HepG2 (cell line): ENCODE measurements around the gene MAP4K3. TPM values are rescaled to one million over a fixed set of nuclear protein-coding genes. Genes with fewer than 3 reads are reported as not detected.
A peak's percentile ranks its signal among the peaks of the same experiment; 100 is the strongest.

Experiments
- ATAC-seq: fragments of 200-7000 bp; cut with Tn5 transposase; 3 replicates; pipeline ENCODE4 v1.9.1; 2020; ENCODE audit warnings: mild to moderate bottlenecking, moderate library complexity
- BruUV-seq: library from RNA; stranded (reverse); fragments of 400-500 nt; replicated peaks from 2 replicates; lab custom pipeline; 2021; lab: Mats Ljungman, UMichigan
- CTCF ChIA-PET: fragments of 300-600 bp; formaldehyde crosslinking; extraction: SDS; loops from one replicate; lab custom pipeline; 2021; ENCODE audit warnings: low total read pairs, inconsistent platforms, low intra/inter-chr PET ratio; lab: Yijun Ruan, JAX
- POLR2A ChIA-PET: fragments of 350-600 bp; sonication (Branson Sonifier 250); formaldehyde crosslinking; loops from one replicate; lab custom pipeline; 2020; ENCODE audit warnings: antibody characterized with exemption, inconsistent platforms; lab: Yijun Ruan, JAX
- DNase-seq: peaks from one replicate; pipeline ENCODE4 v3.0.0-alpha.2; 2015; ENCODE audit warnings: low spot score
- FAIRE-seq: peaks from 3 replicates; lab custom pipeline; 2011; peaks lifted over from hg19 to GRCh38; lab: Jason Lieb, UNC
- H2AFZ ChIP-seq: one replicate; pipeline ENCODE4 v1.6.1; 2011; ENCODE audit warnings: low read length, inconsistent platforms
- H3K27ac ChIP-seq: fragments of 300-600 bp; 3 replicates; pipeline ENCODE4 v1.8.0; 2011; ENCODE audit warnings: mixed run types, mild to moderate bottlenecking, mixed read lengths, low read length, inconsistent platforms; ENCODE audit not compliant: insufficient read depth; ENCODE audit errors: extremely low read length
- H3K27me3 ChIP-seq, 2 experiments: fragments of 200-600 bp in 1 of 2; 2 replicates in 1 of 2; 3 replicates in 1 of 2; pipeline versions ENCODE4 v1.6.0 to v1.8.0; 2011; ENCODE audit warnings: low read length in 2 of 2, mild to moderate bottlenecking in 2 of 2, moderate library complexity in 2 of 2, inconsistent platforms in 1 of 2; ENCODE audit not compliant: insufficient read depth in 2 of 2, control insufficient read depth in 1 of 2
- H3K36me3 ChIP-seq, 2 experiments: fragments of 200-600 bp in 1 of 2; replicated peaks in 1 of 2; 2 replicates in 1 of 2; 3 replicates in 1 of 2; pipeline versions ENCODE4 v1.5.1 to v1.8.0; 2011; ENCODE audit warnings: low read length in 2 of 2, inconsistent platforms in 1 of 2; ENCODE audit not compliant: insufficient read depth in 2 of 2, control insufficient read depth in 1 of 2
- H3K4me1 ChIP-seq: 2 replicates; pipeline ENCODE4 v1.5.1; 2012; ENCODE audit warnings: low read length, inconsistent platforms; ENCODE audit not compliant: insufficient read depth
- H3K4me2 ChIP-seq: 2 replicates; pipeline ENCODE4 v1.6.0; 2011; ENCODE audit warnings: low read depth, low read length, inconsistent platforms
- H3K4me3 ChIP-seq, 3 experiments: fragments of 200-600 bp in 1 of 3; sonication (generic), shearing (Covaris generic) in 1 of 3; replicated peaks in 1 of 3; 2 replicates each; pipeline ENCODE4 v1.5.1; 2011 to 2016; ENCODE audit warnings: low read length in 3 of 3, inconsistent platforms in 2 of 3, low read depth in 2 of 3, mild to moderate bottlenecking in 2 of 3, control low read depth in 1 of 3, mixed read lengths in 1 of 3; ENCODE audit not compliant: insufficient read depth in 1 of 3
- H3K79me2 ChIP-seq: one replicate; pipeline ENCODE4 v1.6.1; 2011; ENCODE audit warnings: low read length, inconsistent platforms; ENCODE audit not compliant: insufficient read depth
- H3K9ac ChIP-seq: 2 replicates; pipeline ENCODE4 v1.6.0; 2011; ENCODE audit warnings: mild to moderate bottlenecking, low read depth, low read length, inconsistent platforms; ENCODE audit not compliant: insufficient read depth
- H3K9me3 ChIP-seq: 2 replicates; pipeline ENCODE4 v1.5.1; 2012; ENCODE audit warnings: mild to moderate bottlenecking, low read length
- H4K20me1 ChIP-seq: 2 replicates; pipeline ENCODE4 v1.6.0; 2011; ENCODE audit warnings: inconsistent platforms, mild to moderate bottlenecking, low read length, moderate library complexity; ENCODE audit not compliant: insufficient read depth
- CBX1 ChIP-seq: IDR thresholded peaks from one replicate; pipeline ENCODE4 v1.6.1; 2016; ENCODE audit warnings: antibody characterized with exemption, low read depth
- FOSL2 ChIP-seq: sonication (generic); formaldehyde crosslinking; IDR thresholded peaks from 2 replicates; pipeline ENCODE4 v1.4.0; 2020; ENCODE audit warnings: missing genetic modification reagents
- HMG20A ChIP-seq: IDR thresholded peaks from 2 replicates; pipeline ENCODE4 v1.6.1; 2016; ENCODE audit warnings: borderline replicate concordance
- HMGA1 ChIP-seq: sonication (generic); formaldehyde crosslinking; conservative IDR thresholded peaks from 2 replicates; pipeline ENCODE4 v1.4.0; 2020; ENCODE audit warnings: missing genetic modification reagents
- KDM4B ChIP-seq: sonication (generic); formaldehyde crosslinking; IDR thresholded peaks from 2 replicates; pipeline ENCODE4 v1.4.0; 2020; ENCODE audit warnings: missing genetic modification reagents
- MEF2D ChIP-seq: sonication (generic); formaldehyde crosslinking; IDR thresholded peaks from 2 replicates; pipeline ENCODE4 v1.5.1; 2020; ENCODE audit warnings: mild to moderate bottlenecking, missing genetic modification reagents
- PHF20 ChIP-seq: sonication (generic); formaldehyde crosslinking; IDR thresholded peaks from 2 replicates; pipeline ENCODE4 v1.5.0; 2020; ENCODE audit warnings: mild to moderate bottlenecking, missing genetic modification reagents
- RERE ChIP-seq: IDR thresholded peaks from 2 replicates; pipeline ENCODE4 v1.6.1; 2016; ENCODE audit warnings: low read depth, missing genetic modification reagents, missing compliant biosample characterization
- SMC3 ChIP-seq: IDR thresholded peaks from 2 replicates; pipeline ENCODE4 v1.6.1; 2011; ENCODE audit warnings: low read length, improper control_type of control experiment
- TEAD3 ChIP-seq: optimal IDR thresholded peaks from 2 replicates; pipeline ENCODE3; 2016; ENCODE audit warnings: borderline replicate concordance
- TFAP4 ChIP-seq: sonication (generic); IDR thresholded peaks from 2 replicates; pipeline ENCODE4 v1.6.1; 2016; ENCODE audit warnings: low read depth, borderline replicate concordance
- THAP7 ChIP-seq: sonication (generic); formaldehyde crosslinking; IDR thresholded peaks from 2 replicates; pipeline ENCODE4 v1.8.1; 2023; ENCODE audit warnings: mild to moderate bottlenecking, missing genetic modification reagents
- ZNF788 ChIP-seq: sonication (generic); formaldehyde crosslinking; IDR thresholded peaks from 2 replicates; pipeline ENCODE4 v1.5.0; 2020; ENCODE audit warnings: mild to moderate bottlenecking, missing genetic modification reagents, borderline replicate concordance
- ZNF83 ChIP-seq: sonication (generic); formaldehyde crosslinking; IDR thresholded peaks from 2 replicates; pipeline ENCODE4 v1.4.0; 2020; ENCODE audit warnings: missing genetic modification reagents, mild to moderate bottlenecking, borderline replicate concordance
- ZNF839 ChIP-seq: sonication (generic); formaldehyde crosslinking; IDR thresholded peaks from 2 replicates; pipeline ENCODE4 v1.4.0; 2020; ENCODE audit warnings: missing genetic modification reagents, mild to moderate bottlenecking, borderline replicate concordance
- WGBS: methylation state at CpG from one replicate; pipeline ENCODE4 v1.1.6; 2017; ENCODE audit warnings: low lambda C conversion rate; 5-methylcytosine and 5-hydroxymethylcytosine counted together
- in situ Hi-C: cut with HindIII; loops from 2 replicates; pipeline ENCODE4 v1.10.0; 2017; ENCODE audit warnings: low pct_unique_long_range_greater_than_20kb; ENCODE audit not compliant: extremely low pct_ligation_motif_present
- intact Hi-C: fragments of 100-400 bp; cut with micrococcal nuclease; formaldehyde crosslinking; loops from one replicate; pipeline ENCODE4 v1.10.0; 2022; ENCODE audit not compliant: unreplicated experiment
- polyA plus RNA-seq, 8 experiments: library from polyadenylated mRNA; depleted of rRNA in 3 of 8; stranded (reverse) in 7 of 8; unstranded in 1 of 8; fragments of >200 nt; fragmentation: Illumina TruSeq in 4 of 8; extraction: Trizol in 4 of 8; gene quantifications; 2 replicates each; pipeline versions ENCODE4 v1.2.1 to v1.2.3, GENCODE V29; 2011 to 2016; ENCODE audit warnings: low read depth in 4 of 8, missing spikeins in 1 of 8, mixed read lengths in 1 of 8; ENCODE audit not compliant: insufficient read depth in 1 of 8
- total RNA-seq, 5 experiments: library from RNA; depleted of rRNA; stranded (reverse); fragments of >200 nt; fragmentation: Illumina TruSeq; extraction: Trizol; gene quantifications; 2 replicates each; pipeline ENCODE4 v1.2.3, GENCODE V29; 2016; ENCODE audit warnings: low read depth in 1 of 5

Gene MAP4K3
- total and polyA plus RNA-seq, 2 of the 13 experiments (the other 11 are each of a cell fraction or from before 2014, with no cell fraction given) = 45.9 to 53.2 TPM

GRCh38 chr2:39227628-39228412 is 209.3 kb downstream of the MAP4K3 start (continued):
- TF ChIP-seq ZNF788 (CRISPR knock-in tag) (peak; percentile 57; the same call in 1 of the 2 replicates), MEF2D (CRISPR knock-in tag) (peak; percentile 71; the same call in 1 of the 2 replicates), HMG20A (CRISPR knock-in tag) (peak; percentile 57; the same call in 1 of the 2 replicates), SMC3 (peak; percentile 88)

GRCh38 chr2:39225567-39225966 is 211.5 kb downstream of the MAP4K3 start:
- ATAC-seq (no peak), DNase-seq (no peak), FAIRE-seq (no peak)
- 93% methylated on average over 1 of the region's 1 CpG for WGBS
- in situ Hi-C loops (loop anchor here (5.0 kb wide), 3 partner anchors 108 to 278 kb away; no protein-coding TSS in a partner anchor), intact Hi-C loops (no loop called here)
- Histone ChIP-seq H3K4me2 (no peak overlapping the region), H3K79me2 (no peaks in the 10 kb centered on the region), H3K4me3 (no peak overlapping the region), H2AFZ (no peak overlapping the region), H3K36me3 (no peaks in the 10 kb centered on the region), H3K9ac (no peak overlapping the region), H3K9me3 (no peaks in the 10 kb centered on the region), H3K4me1 (peaks cover 37% of the 10 kb centered on the region), H4K20me1 (no peaks in the 10 kb centered on the region), H3K27me3 (no peaks in the 10 kb centered on the region), H3K27ac (no peak overlapping the region)
- no TSS peak for BruUV-seq
- POLR2A ChIA-PET = no interaction called here
- CTCF ChIA-PET = no interaction called here
- TF ChIP-seq ZNF83 (CRISPR knock-in tag) (no peak), ZNF839 (no peak), THAP7 (CRISPR knock-in tag) (no peak), TEAD3 (no peak), CBX1 (no peak), TFAP4 (no peak), KDM4B (CRISPR knock-in tag) (no peak), PHF20 (CRISPR knock-in tag) (no peak), HMGA1 (no peak), RERE (CRISPR knock-in tag) (no peak), FOSL2 (CRISPR knock-in tag) (no peak)
